HepG2 (cell line): ENCODE results near the gene MIF4GD. TPM values are rescaled to one million over a fixed set of nuclear protein-coding genes. Genes with fewer than 3 reads are reported as not detected.

ENCODE experiments used
- ATAC-seq: fragments of 200-7000 bp; cut with Tn5 transposase; 3 replicates; pipeline ENCODE4 v1.9.1; 2020; ENCODE audit warnings: mild to moderate bottlenecking, moderate library complexity
- BruUV-seq: library from RNA; stranded (reverse); fragments of 400-500 nt; replicated peaks from 2 replicates; lab custom pipeline; 2021; lab: Mats Ljungman, UMichigan
- CTCF ChIA-PET: fragments of 300-600 bp; formaldehyde crosslinking; extraction: SDS; loops from one replicate; lab custom pipeline; 2021; ENCODE audit warnings: low total read pairs, inconsistent platforms, low intra/inter-chr PET ratio; lab: Yijun Ruan, JAX
- POLR2A ChIA-PET: fragments of 350-600 bp; sonication (Branson Sonifier 250); formaldehyde crosslinking; loops from one replicate; lab custom pipeline; 2020; ENCODE audit warnings: antibody characterized with exemption, inconsistent platforms; lab: Yijun Ruan, JAX
- DNase-seq: peaks from one replicate; pipeline ENCODE4 v3.0.0-alpha.2; 2015; ENCODE audit warnings: low spot score
- FAIRE-seq: peaks from 3 replicates; lab custom pipeline; 2011; peaks lifted over from hg19 to GRCh38; lab: Jason Lieb, UNC
- H2AFZ ChIP-seq: one replicate; pipeline ENCODE4 v1.6.1; 2011; ENCODE audit warnings: low read length, inconsistent platforms
- H3K27ac ChIP-seq: fragments of 300-600 bp; 3 replicates; pipeline ENCODE4 v1.8.0; 2011; ENCODE audit warnings: mixed run types, mild to moderate bottlenecking, mixed read lengths, low read length, inconsistent platforms; ENCODE audit not compliant: insufficient read depth; ENCODE audit errors: extremely low read length
- H3K27me3 ChIP-seq, 2 experiments: fragments of 200-600 bp in 1 of 2; 2 replicates in 1 of 2; 3 replicates in 1 of 2; pipeline versions ENCODE4 v1.6.0 to v1.8.0; 2011; ENCODE audit warnings: low read length in 2 of 2, mild to moderate bottlenecking in 2 of 2, moderate library complexity in 2 of 2, inconsistent platforms in 1 of 2; ENCODE audit not compliant: insufficient read depth in 2 of 2, control insufficient read depth in 1 of 2
- H3K36me3 ChIP-seq, 2 experiments: fragments of 200-600 bp in 1 of 2; replicated peaks in 1 of 2; 2 replicates in 1 of 2; 3 replicates in 1 of 2; pipeline versions ENCODE4 v1.5.1 to v1.8.0; 2011; ENCODE audit warnings: low read length in 2 of 2, inconsistent platforms in 1 of 2; ENCODE audit not compliant: insufficient read depth in 2 of 2, control insufficient read depth in 1 of 2
- H3K4me1 ChIP-seq: 2 replicates; pipeline ENCODE4 v1.5.1; 2012; ENCODE audit warnings: low read length, inconsistent platforms; ENCODE audit not compliant: insufficient read depth
- H3K4me2 ChIP-seq: 2 replicates; pipeline ENCODE4 v1.6.0; 2011; ENCODE audit warnings: low read depth, low read length, inconsistent platforms
- H3K4me3 ChIP-seq, 3 experiments: fragments of 200-600 bp in 1 of 3; sonication (generic), shearing (Covaris generic) in 1 of 3; replicated peaks in 1 of 3; 2 replicates each; pipeline ENCODE4 v1.5.1; 2011 to 2016; ENCODE audit warnings: low read length in 3 of 3, inconsistent platforms in 2 of 3, low read depth in 2 of 3, mild to moderate bottlenecking in 2 of 3, control low read depth in 1 of 3, mixed read lengths in 1 of 3; ENCODE audit not compliant: insufficient read depth in 1 of 3
- H3K79me2 ChIP-seq: one replicate; pipeline ENCODE4 v1.6.1; 2011; ENCODE audit warnings: low read length, inconsistent platforms; ENCODE audit not compliant: insufficient read depth
- H3K9ac ChIP-seq: 2 replicates; pipeline ENCODE4 v1.6.0; 2011; ENCODE audit warnings: mild to moderate bottlenecking, low read depth, low read length, inconsistent platforms; ENCODE audit not compliant: insufficient read depth
- H3K9me3 ChIP-seq: 2 replicates; pipeline ENCODE4 v1.5.1; 2012; ENCODE audit warnings: mild to moderate bottlenecking, low read length
- H4K20me1 ChIP-seq: 2 replicates; pipeline ENCODE4 v1.6.0; 2011; ENCODE audit warnings: inconsistent platforms, mild to moderate bottlenecking, low read length, moderate library complexity; ENCODE audit not compliant: insufficient read depth
- AGO1 ChIP-seq: fragments of 200-400 bp; formaldehyde crosslinking; IDR thresholded peaks from 2 replicates; pipeline ENCODE4 v1.6.1; 2017; ENCODE audit warnings: mild to moderate bottlenecking, low read depth, low read length, moderate library complexity; ENCODE audit not compliant: poor library complexity, severe bottlenecking
- ARNT2 ChIP-seq: sonication (generic); formaldehyde crosslinking; IDR thresholded peaks from 2 replicates; pipeline ENCODE4 v1.8.0; 2022; ENCODE audit warnings: mild to moderate bottlenecking, low read depth, missing genetic modification reagents, moderate library complexity
- CHD4 ChIP-seq: fragments of 200-600 bp; sonication (generic); IDR thresholded peaks from 2 replicates; pipeline ENCODE4 v1.7.0; 2017; ENCODE audit warnings: mild to moderate bottlenecking, low read length, borderline replicate concordance
- HMG20A ChIP-seq: IDR thresholded peaks from 2 replicates; pipeline ENCODE4 v1.6.1; 2016; ENCODE audit warnings: borderline replicate concordance
- NR2C2 ChIP-seq: sonication (generic); formaldehyde crosslinking; IDR thresholded peaks from 2 replicates; pipeline ENCODE4 v1.4.0; 2020; ENCODE audit warnings: missing genetic modification reagents, mild to moderate bottlenecking, moderate library complexity, borderline replicate concordance
- PAF1 ChIP-seq: IDR thresholded peaks from 2 replicates; pipeline ENCODE4 v1.6.1; 2016; ENCODE audit warnings: missing genetic modification reagents, missing compliant biosample characterization
- POLR2A ChIP-seq, 2 experiments: IDR thresholded peaks; 2 replicates each; pipeline ENCODE4 v1.6.1; 2011; ENCODE audit warnings: low read depth in 2 of 2, low read length in 2 of 2, mild to moderate bottlenecking in 1 of 2, moderate library complexity in 1 of 2; ENCODE audit not compliant: insufficient read depth in 1 of 2
- PTBP1 ChIP-seq: fragments of 200-400 bp; formaldehyde crosslinking; IDR thresholded peaks from 2 replicates; pipeline ENCODE4 v1.6.1; 2018; ENCODE audit warnings: low read length, low read depth; ENCODE audit not compliant: poor library complexity, severe bottlenecking
- SPEN ChIP-seq: sonication (generic); formaldehyde crosslinking; IDR thresholded peaks from 2 replicates; pipeline ENCODE4 v1.5.1; 2020; ENCODE audit warnings: low read depth, mild to moderate bottlenecking, missing genetic modification reagents
- ZNF230 ChIP-seq: sonication (generic); formaldehyde crosslinking; IDR thresholded peaks from 2 replicates; pipeline ENCODE4 v1.4.0; 2020; ENCODE audit warnings: mild to moderate bottlenecking, missing genetic modification reagents
- ZNF335 ChIP-seq: sonication (generic); formaldehyde crosslinking; IDR thresholded peaks from 2 replicates; pipeline ENCODE4 v1.4.0; 2020; ENCODE audit warnings: missing genetic modification reagents
- ZNF383 ChIP-seq: sonication (generic); formaldehyde crosslinking; IDR thresholded peaks from 2 replicates; pipeline ENCODE4 v1.4.0; 2020; ENCODE audit warnings: missing genetic modification reagents, mild to moderate bottlenecking, borderline replicate concordance
- ZNF414 ChIP-seq: sonication (generic); formaldehyde crosslinking; IDR thresholded peaks from 2 replicates; pipeline ENCODE4 v1.5.0; 2020; ENCODE audit warnings: missing genetic modification reagents
- ZNF569 ChIP-seq: sonication (generic); formaldehyde crosslinking; IDR thresholded peaks from 2 replicates; pipeline ENCODE4 v1.5.0; 2020; ENCODE audit warnings: mild to moderate bottlenecking, missing genetic modification reagents, moderate library complexity, borderline replicate concordance
- ZNF772 ChIP-seq: sonication (generic); formaldehyde crosslinking; IDR thresholded peaks from 2 replicates; pipeline ENCODE4 v1.5.0; 2020; ENCODE audit warnings: mild to moderate bottlenecking, missing genetic modification reagents
- ZNF790 ChIP-seq: sonication (generic); formaldehyde crosslinking; IDR thresholded peaks from 2 replicates; pipeline ENCODE4 v1.8.0; 2022; ENCODE audit warnings: missing genetic modification reagents, mild to moderate bottlenecking, borderline replicate concordance
- ZSCAN25 ChIP-seq: sonication (generic); formaldehyde crosslinking; IDR thresholded peaks from 2 replicates; pipeline ENCODE4 v1.8.0; 2022; ENCODE audit warnings: mild to moderate bottlenecking, missing genetic modification reagents
- WGBS: methylation state at CpG from one replicate; pipeline ENCODE4 v1.1.6; 2017; ENCODE audit warnings: low lambda C conversion rate; 5-methylcytosine and 5-hydroxymethylcytosine counted together
- in situ Hi-C: cut with HindIII; loops from 2 replicates; pipeline ENCODE4 v1.10.0; 2017; ENCODE audit warnings: low pct_unique_long_range_greater_than_20kb; ENCODE audit not compliant: extremely low pct_ligation_motif_present
- intact Hi-C: fragments of 100-400 bp; cut with micrococcal nuclease; formaldehyde crosslinking; loops from one replicate; pipeline ENCODE4 v1.10.0; 2022; ENCODE audit not compliant: unreplicated experiment
- polyA plus RNA-seq, 8 experiments: library from polyadenylated mRNA; depleted of rRNA in 3 of 8; stranded (reverse) in 7 of 8; unstranded in 1 of 8; fragments of >200 nt; fragmentation: Illumina TruSeq in 4 of 8; extraction: Trizol in 4 of 8; gene quantifications; 2 replicates each; pipeline versions ENCODE4 v1.2.1 to v1.2.3, GENCODE V29; 2011 to 2016; ENCODE audit warnings: low read depth in 4 of 8, missing spikeins in 1 of 8, mixed read lengths in 1 of 8; ENCODE audit not compliant: insufficient read depth in 1 of 8
- total RNA-seq, 5 experiments: library from RNA; depleted of rRNA; stranded (reverse); fragments of >200 nt; fragmentation: Illumina TruSeq; extraction: Trizol; gene quantifications; 2 replicates each; pipeline ENCODE4 v1.2.3, GENCODE V29; 2016; ENCODE audit warnings: low read depth in 1 of 5
- TF ChIP-seq, protein P1 (sequence below): sonication (generic); formaldehyde crosslinking; IDR thresholded peaks from 2 replicates; pipeline ENCODE4 v1.5.0; 2020; ENCODE audit warnings: missing genetic modification reagents
- TF ChIP-seq, protein P2 (sequence below): sonication (generic); formaldehyde crosslinking; IDR thresholded peaks from 2 replicates; pipeline ENCODE4 v1.5.1; 2020; ENCODE audit warnings: missing genetic modification reagents, mild to moderate bottlenecking, borderline replicate concordance
- TF ChIP-seq, protein P3 (sequence below): sonication (generic); formaldehyde crosslinking; IDR thresholded peaks from 2 replicates; pipeline ENCODE4 v1.4.0; 2020; ENCODE audit warnings: missing genetic modification reagents, borderline replicate concordance

MIF4GD gene
- total and polyA plus RNA-seq, 2 of the 13 experiments (the other 11 are each of a cell fraction or from before 2014, with no cell fraction given): 14.0 to 28.0 TPM

GRCh38 chr17:75266316-75267152, 4.5 kb downstream of the MIF4GD start:
- intact Hi-C loops: no loop called here
- H3K4me2 ChIP-seq: no peak overlapping the region
- peaks cover 21% of the 10 kb centered on the region for H3K79me2 ChIP-seq
- ATAC-seq (no peak), FAIRE-seq (no peak), DNase-seq (no peak)
- H3K4me1 ChIP-seq: peaks cover 46% of the 10 kb centered on the region
- peak overlapping the region; percentile 34 for H3K27ac ChIP-seq
- no peaks in the 10 kb centered on the region for H3K9me3 ChIP-seq
- no peaks in the 10 kb centered on the region; a peak in 1 of 5 replicates for H3K27me3 ChIP-seq
- no peak overlapping the region for H3K4me3 ChIP-seq
- in situ Hi-C loops: loop anchor here (5.0 kb wide), 1 partner anchor 146 kb away; no protein-coding TSS in a partner anchor
- H4K20me1 ChIP-seq: no peaks in the 10 kb centered on the region
- no peak overlapping the region for H2AFZ ChIP-seq
- BruUV-seq: no TSS peak
- no peak overlapping the region for H3K9ac ChIP-seq
- peaks cover 13 to 29% of the 10 kb centered on the region in 2 experiments for H3K36me3 ChIP-seq
- WGBS: 96% methylated on average over 12 of the region's 13 CpGs
- ChIA-PET POLR2A (interaction anchor here (1.2 to 6.6 kb wide), 3 partner anchors 84 to 139 kb away, joined by 3 to 43 read pairs (median 13); partner anchors contain the start of genes GRB2 and SUMO2), CTCF (interaction anchor here (1.5 to 2.0 kb wide), 2 partner anchors 57 to 146 kb away, joined by 4 to 10 read pairs; no protein-coding TSS in a partner anchor)
- TF ChIP-seq ARNT2 (CRISPR knock-in tag) (peak; percentile 26; the same call in 1 of the 2 replicates), ZNF790 (CRISPR knock-in tag) (no peak), AGO1 (peak; percentile 8), ZNF772 (CRISPR knock-in tag) (no peak), NR2C2 (CRISPR knock-in tag) (no peak), POLR2A (IDR thresholded peaks at IDR 0.05; ENCODE audit: insufficient read depth in 1 of 2, low read depth in 2 of 2, low read length in 2 of 2) (0 out of 4 replicates have a peak, but pooled peaks of 1 of the 2 experiments have one; percentile 12), PAF1 (CRISPR knock-in tag) (no peak), ZNF230 (no peak; the same call in 1 of the 2 replicates), CHD4 (peak; percentile 88; the same call in 1 of the 2 replicates), ZNF414 (no peak), ZNF569 (CRISPR knock-in tag) (no peak), ZSCAN25 (CRISPR knock-in tag) (no peak), SPEN (CRISPR knock-in tag) (no peak), ZNF335 (CRISPR knock-in tag) (no peak), PTBP1 (no peak), HMG20A (no peak), ZNF383 (no peak)
- TF ChIP-seq, protein P1, sequence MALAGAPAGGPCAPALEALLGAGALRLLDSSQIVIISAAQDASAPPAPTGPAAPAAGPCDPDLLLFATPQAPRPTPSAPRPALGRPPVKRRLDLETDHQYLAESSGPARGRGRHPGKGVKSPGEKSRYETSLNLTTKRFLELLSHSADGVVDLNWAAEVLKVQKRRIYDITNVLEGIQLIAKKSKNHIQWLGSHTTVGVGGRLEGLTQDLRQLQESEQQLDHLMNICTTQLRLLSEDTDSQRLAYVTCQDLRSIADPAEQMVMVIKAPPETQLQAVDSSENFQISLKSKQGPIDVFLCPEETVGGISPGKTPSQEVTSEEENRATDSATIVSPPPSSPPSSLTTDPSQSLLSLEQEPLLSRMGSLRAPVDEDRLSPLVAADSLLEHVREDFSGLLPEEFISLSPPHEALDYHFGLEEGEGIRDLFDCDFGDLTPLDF (CRISPR knock-in tag): no peak
- TF ChIP-seq, protein P2, sequence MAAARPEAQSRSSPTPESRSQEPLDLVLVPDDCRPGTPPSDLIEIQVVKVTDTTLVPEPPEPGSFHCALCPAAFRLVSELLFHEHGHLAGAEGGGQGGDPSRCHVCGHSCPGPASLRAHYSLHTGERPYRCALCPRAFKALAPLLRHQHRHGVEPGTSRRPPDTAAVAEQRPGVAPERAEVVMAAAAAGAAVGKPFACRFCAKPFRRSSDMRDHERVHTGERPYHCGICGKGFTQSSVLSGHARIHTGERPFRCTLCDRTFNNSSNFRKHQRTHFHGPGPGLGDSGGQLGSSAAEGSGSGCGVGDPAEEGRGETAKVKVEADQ (CRISPR knock-in tag): no peak
- TF ChIP-seq, protein P3, sequence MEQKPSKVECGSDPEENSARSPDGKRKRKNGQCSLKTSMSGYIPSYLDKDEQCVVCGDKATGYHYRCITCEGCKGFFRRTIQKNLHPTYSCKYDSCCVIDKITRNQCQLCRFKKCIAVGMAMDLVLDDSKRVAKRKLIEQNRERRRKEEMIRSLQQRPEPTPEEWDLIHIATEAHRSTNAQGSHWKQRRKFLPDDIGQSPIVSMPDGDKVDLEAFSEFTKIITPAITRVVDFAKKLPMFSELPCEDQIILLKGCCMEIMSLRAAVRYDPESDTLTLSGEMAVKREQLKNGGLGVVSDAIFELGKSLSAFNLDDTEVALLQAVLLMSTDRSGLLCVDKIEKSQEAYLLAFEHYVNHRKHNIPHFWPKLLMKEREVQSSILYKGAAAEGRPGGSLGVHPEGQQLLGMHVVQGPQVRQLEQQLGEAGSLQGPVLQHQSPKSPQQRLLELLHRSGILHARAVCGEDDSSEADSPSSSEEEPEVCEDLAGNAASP (CRISPR knock-in tag): no peak
